GM12891 (cell line): Measurements from ENCODE around the gene CYP24A1.
"Not testable (repeated sequence)": the region's sequence is repeated elsewhere in the genome, so short reads cannot be mapped to it uniquely, and the experiment has no call there.

Experiments used
- DNase-seq: peaks from one replicate; pipeline ENCODE4 v3.0.0; 2011; ENCODE audit warnings: low spot score; ENCODE audit not compliant: insufficient read length
- FAIRE-seq: peaks from 2 replicates; lab custom pipeline; 2011; peaks lifted over from hg19 to GRCh38; lab: Jason Lieb, UNC
- PAX5 ChIP-seq: IDR thresholded peaks from 2 replicates; pipeline ENCODE4 v1.6.1; 2011; ENCODE audit warnings: low read length, moderate library complexity, mild to moderate bottlenecking; ENCODE audit not compliant: insufficient read depth, severe bottlenecking
- POLR2A ChIP-seq: IDR thresholded peaks from 2 replicates; pipeline ENCODE4 v1.6.1; 2011; ENCODE audit warnings: low read depth, low read length, control low read depth
- POLR2AphosphoS5 ChIP-seq: IDR thresholded peaks from 2 replicates; pipeline ENCODE4 v1.6.1; 2011; ENCODE audit warnings: low read depth, low read length, control low read depth
- POU2F2 ChIP-seq: IDR thresholded peaks from 2 replicates; pipeline ENCODE4 v1.6.1; 2011; ENCODE audit warnings: low read depth, mild to moderate bottlenecking, control low read depth, low read length, moderate library complexity
- SPI1 ChIP-seq: IDR thresholded peaks from 2 replicates; pipeline ENCODE4 v1.6.1; 2011; ENCODE audit warnings: low read depth, low read length, control low read depth
- TAF1 ChIP-seq: IDR thresholded peaks from 2 replicates; pipeline ENCODE4 v1.6.1; 2011; ENCODE audit warnings: low read depth, low read length, control low read depth

CYP24A1 gene

GRCh38 chr20:54140067-54140466, 33.7 kb downstream of the CYP24A1 start:
- DNase-seq (no peak), FAIRE-seq (no peak)
- TF ChIP-seq POU2F2 (no peak), POLR2A (no peak)

GRCh38 chr20:54139188-54139587, 34.6 kb downstream of the CYP24A1 start:
- DNase-seq = no peak
- FAIRE-seq = no peak
- TF ChIP-seq PAX5 = no peak
- no peak for TF ChIP-seq SPI1
- TF ChIP-seq TAF1 = no peak
- no peak for TF ChIP-seq POLR2A
- TF ChIP-seq POU2F2 = no peak
- no peak for TF ChIP-seq POLR2AphosphoS5

- DNase-seq (no peak), FAIRE-seq (no peak)
- TF ChIP-seq TAF1 (no peak), POLR2AphosphoS5 (no peak), POU2F2 (no peak), POLR2A (no peak), SPI1 (no peak), PAX5 (no peak)
These were observed 35.4 kb downstream of the CYP24A1 start for GRCh38 chr20:54138427-54138826.

- no peak for DNase-seq
- FAIRE-seq = no peak
These were observed 36.7 kb downstream of the CYP24A1 start for GRCh38 chr20:54137115-54137514.

GRCh38 chr20:54134445-54135220, 39.2 kb downstream of the CYP24A1 start:
- FAIRE-seq = no peak
- TF ChIP-seq SPI1 (no peak), POU2F2 (no peak), PAX5 (no peak), POLR2AphosphoS5 (no peak), POLR2A (no peak), TAF1 (no peak)
- no peak for DNase-seq

More at GRCh38 chr20:54137115-54137514, 36.7 kb downstream of the CYP24A1 start:
- TF ChIP-seq SPI1 = no peak
- no peak for TF ChIP-seq POLR2AphosphoS5
- no peak for TF ChIP-seq POU2F2
- TF ChIP-seq POLR2A = no peak
- no peak for TF ChIP-seq TAF1
- TF ChIP-seq PAX5 = no peak

- FAIRE-seq (no peak), DNase-seq (no peak)
- TF ChIP-seq TAF1 = no peak
These were observed 40.1 kb downstream of the CYP24A1 start for GRCh38 chr20:54133434-54134427.

- no peak for TF ChIP-seq POLR2AphosphoS5
- TF ChIP-seq PAX5 = no peak
- TF ChIP-seq SPI1 = no peak
- no peak for TF ChIP-seq TAF1
- TF ChIP-seq POLR2A = no peak
- no peak for TF ChIP-seq POU2F2
- FAIRE-seq (no peak), DNase-seq (no peak)
These were observed 41.0 kb downstream of the CYP24A1 start for GRCh38 chr20:54132612-54133433.

GRCh38 chr20:54131675-54132611, 41.8 kb downstream of the CYP24A1 start:
- no peak for FAIRE-seq
- no peak for DNase-seq
- TF ChIP-seq POU2F2 = no peak
- TF ChIP-seq PAX5 = no peak
- TF ChIP-seq POLR2AphosphoS5 = no peak
- TF ChIP-seq SPI1 = no peak
- TF ChIP-seq POLR2A = no peak
- no peak for TF ChIP-seq TAF1

- DNase-seq, FAIRE-seq: not testable (repeated sequence)
These were observed 42.7 kb downstream of the CYP24A1 start for GRCh38 chr20:54131125-54131524.
